Dendritic cell treated with granulocyte-macrophage colony-stimulating factor and Interleukin-4, amounts not matched to agents 40 ng/mL and 50 ng/mL, for 4 days (primary cell): ENCODE measurements around the gene CACNG7.
A peak's percentile ranks its signal among the peaks of the same experiment; 100 is the strongest.
"Not testable (repeated sequence)": the region's sequence is repeated elsewhere in the genome, so short reads cannot be mapped to it uniquely, and the experiment has no call there.

Experiments
- H3K27ac Mint-ChIP-seq: one replicate; pipeline ENCODE4 v1.8.0; 2022; ENCODE audit warnings: mild to moderate bottlenecking, mixed read lengths
- H3K27me3 Mint-ChIP-seq: one replicate; pipeline ENCODE4 v1.8.0; 2022; ENCODE audit warnings: mild to moderate bottlenecking, mixed read lengths
- H3K36me3 Mint-ChIP-seq: one replicate; pipeline ENCODE4 v1.8.0; 2022; ENCODE audit warnings: low read depth, mixed read lengths
- H3K4me1 Mint-ChIP-seq: one replicate; pipeline ENCODE4 v1.8.0; 2022; ENCODE audit warnings: low read depth, mixed read lengths
- H3K4me3 Mint-ChIP-seq: one replicate; pipeline ENCODE4 v1.8.0; 2022; ENCODE audit warnings: mild to moderate bottlenecking, moderate library complexity, mixed read lengths
- H3K9me3 Mint-ChIP-seq: one replicate; pipeline ENCODE4 v1.8.0; 2022; ENCODE audit warnings: mixed read lengths
- intact Hi-C: fragments of 100-400 bp; cut with micrococcal nuclease; formaldehyde crosslinking; loops from one replicate; pipeline ENCODE4 v1.15.0; 2022

The CACNG7 gene

GRCh38 chr19:53908935-53909415 is at the start of gene CACNG7:
TSS of gene CACNG7 (plus strand) at chr19:53909278. CDS start at chr19:53912832, 3,554 bp downstream.
- no peaks in the 10 kb centered on the region for H3K36me3 Mint-ChIP-seq
- intact Hi-C loops: loop anchor here (10.0 kb wide), 1 partner anchor 116 kb away; no protein-coding TSS in a partner anchor
- peak within 1 kb of the TSS; percentile 1 for H3K4me3 Mint-ChIP-seq
- H3K27ac Mint-ChIP-seq: no peak within 1 kb of the TSS
- peaks cover 88% of the 10 kb centered on the region for H3K27me3 Mint-ChIP-seq
- no peaks in the 10 kb centered on the region for H3K9me3 Mint-ChIP-seq
- peaks cover 42% of the 10 kb centered on the region for H3K4me1 Mint-ChIP-seq

GRCh38 chr19:53864308-53864836 is 44.7 kb upstream of the CACNG7 start:
- Mint-ChIP-seq H3K36me3 (peaks cover 12% of the 10 kb centered on the region), H3K27me3 (peaks cover 28% of the 10 kb centered on the region), H3K4me1 (peaks cover 39% of the 10 kb centered on the region), H3K27ac (no peak overlapping the region), H3K9me3 (no peaks in the 10 kb centered on the region), H3K4me3 (no peak overlapping the region)
- intact Hi-C loops: no loop called here

- H3K9me3 Mint-ChIP-seq: no peaks in the 10 kb centered on the region
- H3K27ac Mint-ChIP-seq: peak overlapping the region; percentile 95
- H3K4me1 Mint-ChIP-seq: peaks cover 42% of the 10 kb centered on the region
- H3K27me3 Mint-ChIP-seq: peaks cover 24% of the 10 kb centered on the region
- intact Hi-C loops: no loop called here
- H3K36me3 Mint-ChIP-seq: peaks cover 14% of the 10 kb centered on the region
- H3K4me3 Mint-ChIP-seq: peak overlapping the region; percentile 93
These were observed 43.6 kb upstream of the CACNG7 start for GRCh38 chr19:53865523-53865917.

- Mint-ChIP-seq H3K4me1 (peaks cover 49% of the 10 kb centered on the region), H3K27ac (peak overlapping the region; percentile 95), H3K27me3 (peaks cover 22% of the 10 kb centered on the region), H3K9me3 (no peaks in the 10 kb centered on the region), H3K36me3 (peaks cover 21% of the 10 kb centered on the region), H3K4me3 (peak overlapping the region; percentile 93)
- intact Hi-C loops: loop anchor here (2.0 kb wide), 1 partner anchor 13 kb away; no protein-coding TSS in a partner anchor
These were observed 42.9 kb upstream of the CACNG7 start for GRCh38 chr19:53865918-53866864.

- H3K27ac Mint-ChIP-seq: peak overlapping the region; percentile 95
- H3K4me1 Mint-ChIP-seq: peaks cover 56% of the 10 kb centered on the region
- H3K4me3 Mint-ChIP-seq: peak overlapping the region; percentile 93
- H3K9me3 Mint-ChIP-seq: no peaks in the 10 kb centered on the region
- intact Hi-C loops: loop anchor here (2.0 kb wide), 1 partner anchor 14 kb away; no protein-coding TSS in a partner anchor
- peaks cover 27% of the 10 kb centered on the region for H3K36me3 Mint-ChIP-seq
- peaks cover 22% of the 10 kb centered on the region for H3K27me3 Mint-ChIP-seq
These were observed 42.2 kb upstream of the CACNG7 start for GRCh38 chr19:53866865-53867224.

GRCh38 chr19:53867225-53868090 is 41.6 kb upstream of the CACNG7 start, which contains the start of gene MYADM:
TSS of gene MYADM (plus strand) at chr19:53867883. CDS start at chr19:53873530, 5,647 bp downstream.
- Mint-ChIP-seq H3K36me3 (peaks cover 30% of the 10 kb centered on the region), H3K27ac (peak within 1 kb of the TSS; percentile 95), H3K4me3 (peak within 1 kb of the TSS; percentile 93), H3K27me3 (peaks cover 16% of the 10 kb centered on the region), H3K4me1 (peaks cover 59% of the 10 kb centered on the region), H3K9me3 (no peaks in the 10 kb centered on the region)
- intact Hi-C loops: loop anchor here (2.0 kb wide), 2 partner anchors 15 to 269 kb away; partner anchors contain the start of gene CNOT3

- H3K9me3 Mint-ChIP-seq: no peaks in the 10 kb centered on the region
- peaks cover 9% of the 10 kb centered on the region for H3K27me3 Mint-ChIP-seq
- H3K4me1 Mint-ChIP-seq: peaks cover 66% of the 10 kb centered on the region
- intact Hi-C loops: loop anchor here (2.0 kb wide), 1 partner anchor 269 kb away; the partner anchor contains the start of gene CNOT3
- peak overlapping the region; percentile 93 for H3K4me3 Mint-ChIP-seq
- peaks cover 38% of the 10 kb centered on the region for H3K36me3 Mint-ChIP-seq
- peak overlapping the region; percentile 95 for H3K27ac Mint-ChIP-seq
These were observed 40.8 kb upstream of the CACNG7 start for GRCh38 chr19:53868091-53868891.

- Mint-ChIP-seq H3K27ac (peak overlapping the region; percentile 95), H3K36me3 (peaks cover 47% of the 10 kb centered on the region)
These were observed 39.9 kb upstream of the CACNG7 start for GRCh38 chr19:53868892-53869804.

GRCh38 chr19:53869805-53870484 is 39.1 kb upstream of the CACNG7 start:
- intact Hi-C loops: loop anchor here (2.0 kb wide), 1 partner anchor 267 kb away; the partner anchor contains the start of gene CNOT3
- Mint-ChIP-seq H3K4me1 (peaks cover 78% of the 10 kb centered on the region), H3K4me3 (peak overlapping the region; percentile 93)

More at GRCh38 chr19:53868892-53869804, 39.9 kb upstream of the CACNG7 start:
- Mint-ChIP-seq H3K9me3 (no peaks in the 10 kb centered on the region), H3K27me3 (peaks cover 4% of the 10 kb centered on the region), H3K4me1 (peaks cover 74% of the 10 kb centered on the region), H3K4me3 (peak overlapping the region; percentile 93)
- intact Hi-C loops: loop anchor here (2.0 kb wide), 1 partner anchor 268 kb away; the partner anchor contains the start of gene CNOT3

GRCh38 chr19:53870485-53870844 is 38.6 kb upstream of the CACNG7 start:
- H3K36me3 Mint-ChIP-seq: peaks cover 60% of the 10 kb centered on the region
- H3K9me3 Mint-ChIP-seq: no peaks in the 10 kb centered on the region
- H3K4me1 Mint-ChIP-seq: peaks cover 78% of the 10 kb centered on the region
- peak overlapping the region; percentile 83 for H3K27ac Mint-ChIP-seq
- H3K4me3 Mint-ChIP-seq: peak overlapping the region; percentile 73
- no peaks in the 10 kb centered on the region for H3K27me3 Mint-ChIP-seq
- intact Hi-C loops: no loop called here

More at GRCh38 chr19:53869805-53870484, 39.1 kb upstream of the CACNG7 start:
- H3K9me3 Mint-ChIP-seq, H3K27me3 Mint-ChIP-seq: not testable (repeated sequence)
- Mint-ChIP-seq H3K36me3 (peaks cover 55% of the 10 kb centered on the region), H3K27ac (peak overlapping the region; percentile 95)

GRCh38 chr19:53871454-53871853 is 37.6 kb upstream of the CACNG7 start:
- Mint-ChIP-seq H3K4me1 (peaks cover 78% of the 10 kb centered on the region), H3K27me3 (no peaks in the 10 kb centered on the region), H3K9me3 (no peaks in the 10 kb centered on the region), H3K36me3 (peaks cover 60% of the 10 kb centered on the region), H3K27ac (peak overlapping the region; percentile 83), H3K4me3 (peak overlapping the region; percentile 73)
- intact Hi-C loops: no loop called here
